GM12892 (cell line): ENCODE data around the gene TMEM62.

ENCODE experiments used
- POLR2A ChIP-seq: IDR thresholded peaks from 2 replicates; pipeline ENCODE4 v1.6.1; 2011; ENCODE audit warnings: low read depth, low read length, control low read depth
- POLR2AphosphoS5 ChIP-seq: IDR thresholded peaks from 2 replicates; pipeline ENCODE4 v1.6.1; 2011; ENCODE audit warnings: low read depth, low read length, control low read depth
- TAF1 ChIP-seq: IDR thresholded peaks from 2 replicates; pipeline ENCODE4 v1.6.1; 2011; ENCODE audit warnings: low read depth, mild to moderate bottlenecking, control low read depth, low read length, borderline replicate concordance

DNA sequence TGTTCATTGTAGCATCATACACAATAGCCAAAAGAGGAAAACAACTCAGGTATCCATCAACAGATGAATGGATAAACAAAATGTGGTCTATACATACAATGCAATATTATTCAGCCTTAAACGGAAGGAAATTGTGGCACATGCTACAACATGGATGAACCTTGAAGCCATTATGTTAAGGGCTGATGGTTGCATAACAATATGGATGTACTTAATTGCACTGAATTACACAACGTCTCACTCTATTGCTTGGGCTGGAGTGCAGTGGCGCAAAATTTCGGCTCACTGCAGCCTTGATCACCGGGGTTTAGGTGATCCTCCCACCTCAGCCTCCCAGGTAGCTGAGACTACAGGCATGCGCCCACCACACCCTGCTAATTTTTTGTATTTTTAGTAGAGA lies 7.0 kb upstream of the TMEM62 start:
- TF ChIP-seq POLR2AphosphoS5 (no peak), POLR2A (no peak), TAF1 (no peak)
